Testis (tissue), 2 donors: ENCODE results near the gene ITGA1.

Experiments
- CTCF ChIP-seq, 3 experiments: fragments of 450-650 bp in 2 of 3; fragments of 200-600 bp in 1 of 3; sonication (generic) in 1 of 3; IDR thresholded peaks; one replicate each; pipeline ENCODE4 v1.5.1; 2016 to 2019; ENCODE audit warnings: antibody characterized with exemption in 3 of 3, mild to moderate bottlenecking in 2 of 3, moderate library complexity in 1 of 3
- POLR2A ChIP-seq: fragments of 450-650 bp; IDR thresholded peaks from one replicate; pipeline ENCODE4 v1.6.1; 2017; ENCODE audit warnings: antibody characterized with exemption, mild to moderate bottlenecking, moderate library complexity

GRCh38 chr5:52869391-52869790 is 81.7 kb downstream of the ITGA1 start:
- no peak for TF ChIP-seq CTCF (IDR thresholded peaks at IDR 0.05)
- no peak for TF ChIP-seq POLR2A
